GM04503 (cell line): ENCODE data around the gene TMIGD2.
"Not testable (repeated sequence)": the region's sequence is repeated elsewhere in the genome, so short reads cannot be mapped to it uniquely, and the experiment has no call there.

Experiments used
- DNase-seq: peaks from one replicate; pipeline ENCODE4 v3.0.0-alpha.2; 2012; ENCODE audit warnings: low read depth

TMIGD2 gene

DNA sequence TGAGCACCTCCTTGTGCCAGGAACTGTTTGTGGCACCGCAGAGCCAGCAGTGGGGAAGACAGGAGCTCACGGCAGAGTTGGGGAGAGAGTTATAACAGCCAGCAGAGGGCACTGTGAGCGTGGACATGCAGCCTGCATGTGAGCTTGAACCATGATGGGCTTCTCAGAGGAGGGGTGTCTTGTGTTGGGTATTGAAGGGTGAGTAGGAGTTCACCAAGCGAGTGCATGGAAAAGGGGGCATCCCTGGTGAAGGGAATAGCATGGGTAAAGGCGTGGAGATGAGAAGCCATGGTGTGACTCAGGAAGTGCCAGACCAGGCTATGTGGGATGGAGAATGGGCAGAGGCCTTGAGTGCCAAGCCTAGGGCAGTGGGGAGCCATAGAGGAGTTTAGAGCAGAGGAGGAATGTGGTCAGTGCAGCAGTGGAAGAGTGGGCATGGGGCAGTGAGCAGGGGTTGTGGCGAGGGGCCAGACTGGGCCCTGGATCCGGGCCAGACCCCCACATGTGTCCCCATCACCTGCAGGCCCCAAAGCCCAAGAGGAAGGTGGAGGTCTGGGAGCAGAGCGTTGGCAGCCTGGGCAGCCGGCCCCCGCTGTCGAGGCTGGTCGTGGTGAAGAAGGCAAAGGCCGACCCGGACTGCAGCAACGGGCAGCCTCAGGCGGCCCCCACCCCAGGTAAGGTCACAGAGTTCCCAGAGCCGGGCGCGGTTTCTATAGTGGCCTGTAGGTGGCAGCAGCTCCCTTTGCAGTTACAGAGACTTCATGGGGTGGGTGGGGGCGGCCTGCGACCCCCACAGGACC, 34.9 kb downstream of the TMIGD2 start:
- no peak for DNase-seq

DNA sequence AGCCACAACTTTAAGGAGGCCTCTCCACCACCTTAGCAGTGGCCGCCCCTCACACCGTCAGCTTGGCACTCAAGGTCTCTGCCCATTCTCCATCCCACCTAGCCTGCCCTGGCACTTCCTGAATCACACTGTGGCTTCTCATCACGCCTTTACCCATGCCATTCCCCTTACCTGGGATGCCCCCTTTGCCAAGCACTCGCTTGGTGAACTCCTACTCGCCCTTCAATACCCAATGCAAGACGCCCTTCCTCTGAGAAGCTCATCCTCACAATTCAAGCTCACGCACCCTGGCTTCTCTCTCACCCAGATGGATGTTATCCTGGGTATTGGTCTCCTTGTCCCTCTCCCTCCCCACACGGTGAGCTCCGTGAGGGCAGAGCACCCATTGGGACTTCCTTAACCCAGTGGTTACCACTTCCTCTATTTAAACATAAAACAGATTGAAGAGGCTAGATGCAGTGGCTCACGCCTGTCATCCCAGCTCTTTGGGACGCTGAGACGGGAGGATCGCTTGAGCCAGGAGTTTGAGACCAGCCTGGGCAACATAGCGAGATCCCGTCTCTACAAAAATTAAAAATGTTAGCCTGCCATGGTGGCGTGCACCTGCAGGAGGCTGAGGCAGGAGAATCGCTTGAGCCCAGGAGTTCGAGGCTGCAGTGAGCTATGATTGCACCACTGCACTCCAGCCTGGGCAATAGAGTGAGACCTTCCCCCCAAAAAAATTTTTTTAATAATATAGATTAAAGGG, 35.8 kb downstream of the TMIGD2 start:
- no peak for DNase-seq

DNA sequence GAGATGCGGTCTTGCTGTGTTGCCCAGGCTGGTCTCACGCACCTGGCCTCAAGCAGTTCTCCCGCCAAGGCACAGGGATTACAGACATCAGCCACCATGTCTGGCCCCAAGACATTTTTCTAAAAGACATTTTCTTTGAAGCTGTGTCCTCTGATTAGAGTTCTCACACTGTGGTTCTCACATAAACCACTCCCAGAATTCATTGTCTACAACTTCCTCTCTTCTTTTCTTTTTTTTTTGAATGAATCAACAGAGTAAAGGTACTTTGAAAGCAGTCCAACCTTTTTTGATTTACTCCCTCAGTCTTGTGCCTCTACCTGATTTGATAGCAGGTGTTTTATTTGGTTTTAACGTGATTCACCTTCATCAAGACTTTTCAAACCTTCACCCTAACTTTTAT, 37.4 kb downstream of the TMIGD2 start:
- DNase-seq: no peak

DNA sequence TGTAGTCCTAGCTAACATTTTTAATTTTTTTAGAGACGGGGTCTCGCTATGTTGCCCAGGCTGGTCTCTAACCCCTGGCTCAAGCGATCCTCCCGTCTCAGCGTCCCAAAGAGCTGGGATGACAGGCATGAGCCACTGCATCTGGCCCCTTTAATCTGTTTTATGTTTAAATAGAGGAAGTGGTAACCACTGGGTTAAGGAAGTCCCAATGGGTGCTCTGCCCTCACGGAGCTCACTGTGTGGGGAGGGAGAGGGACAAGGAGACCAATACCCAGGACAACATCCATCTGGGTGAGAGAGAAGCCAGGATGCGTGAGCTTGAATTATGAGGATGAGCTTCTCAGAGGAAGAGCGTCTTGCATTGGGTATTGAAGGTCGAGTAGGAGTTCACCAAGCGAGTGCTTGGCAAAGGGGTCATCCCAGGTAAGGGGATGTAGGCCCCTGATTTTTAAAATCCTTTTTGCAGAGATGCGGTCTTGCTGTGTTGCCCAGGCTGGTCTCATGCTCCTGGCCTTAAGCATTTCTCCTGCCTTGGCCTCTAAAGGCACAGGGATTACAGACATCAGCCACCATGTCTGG, 41.5 kb downstream of the TMIGD2 start:
- DNase-seq: no peak

DNA sequence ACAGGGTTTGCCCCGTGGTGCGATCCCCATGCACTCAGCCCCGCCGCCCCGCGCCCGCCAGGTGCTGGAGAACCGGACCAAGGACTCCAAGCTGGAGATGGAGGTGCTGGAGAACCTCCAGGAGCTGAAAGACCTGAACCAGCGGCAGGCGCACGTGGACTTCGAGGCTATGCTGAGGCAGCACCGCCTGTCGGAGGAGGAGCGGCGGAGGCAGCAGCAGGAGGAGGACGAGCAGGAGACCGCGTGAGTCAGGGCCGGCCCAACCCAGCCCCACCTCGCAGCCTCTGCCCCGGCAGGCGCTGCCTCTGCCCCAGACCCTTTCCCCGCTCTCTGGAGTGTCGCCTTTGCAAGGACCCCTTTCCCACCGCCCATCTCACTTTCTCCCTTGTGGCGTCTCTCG, 44.0 kb downstream of the TMIGD2 start:
- DNase-seq: no peak

DNA sequence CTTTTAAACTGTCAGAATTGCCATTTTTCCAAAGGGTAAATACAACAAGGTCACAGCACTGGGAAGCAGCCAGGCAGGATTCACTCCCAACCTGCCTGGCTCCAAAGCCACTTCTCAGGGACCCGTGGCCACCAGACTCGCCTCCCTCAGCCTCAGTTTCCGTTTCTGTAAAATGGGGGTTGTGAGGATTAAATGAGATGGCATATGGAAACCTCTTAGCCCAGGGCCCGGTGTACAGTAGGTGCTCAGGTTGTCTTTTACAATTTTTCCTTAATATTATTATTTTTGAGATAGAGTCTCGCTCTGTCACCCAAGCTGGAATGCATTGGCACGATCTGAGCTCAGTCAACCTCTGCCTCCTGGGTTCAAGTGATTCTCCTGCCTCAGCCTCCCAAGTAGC, 45.2 kb downstream of the TMIGD2 start:
- DNase-seq: no peak

DNA sequence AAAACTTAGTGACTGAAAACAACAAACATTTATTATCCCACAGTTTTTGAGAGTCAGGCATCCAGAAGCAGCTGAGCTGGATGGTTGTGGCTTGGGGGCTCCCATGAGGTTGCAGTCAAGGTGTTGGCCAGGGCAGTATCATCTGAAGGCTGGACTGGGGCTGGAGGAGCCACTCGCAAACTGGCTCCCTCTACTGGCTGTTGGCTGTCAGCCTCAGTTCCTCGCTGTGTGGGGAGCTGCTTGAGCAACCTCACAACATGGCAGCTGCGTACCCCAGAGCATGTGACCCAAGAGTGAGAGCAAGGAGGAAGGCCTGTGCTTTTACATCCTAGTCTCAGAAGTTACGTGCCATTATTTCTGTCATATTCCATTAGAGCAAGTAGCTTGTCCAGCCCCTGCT, 45.6 kb downstream of the TMIGD2 start:
- no peak for DNase-seq

DNA sequence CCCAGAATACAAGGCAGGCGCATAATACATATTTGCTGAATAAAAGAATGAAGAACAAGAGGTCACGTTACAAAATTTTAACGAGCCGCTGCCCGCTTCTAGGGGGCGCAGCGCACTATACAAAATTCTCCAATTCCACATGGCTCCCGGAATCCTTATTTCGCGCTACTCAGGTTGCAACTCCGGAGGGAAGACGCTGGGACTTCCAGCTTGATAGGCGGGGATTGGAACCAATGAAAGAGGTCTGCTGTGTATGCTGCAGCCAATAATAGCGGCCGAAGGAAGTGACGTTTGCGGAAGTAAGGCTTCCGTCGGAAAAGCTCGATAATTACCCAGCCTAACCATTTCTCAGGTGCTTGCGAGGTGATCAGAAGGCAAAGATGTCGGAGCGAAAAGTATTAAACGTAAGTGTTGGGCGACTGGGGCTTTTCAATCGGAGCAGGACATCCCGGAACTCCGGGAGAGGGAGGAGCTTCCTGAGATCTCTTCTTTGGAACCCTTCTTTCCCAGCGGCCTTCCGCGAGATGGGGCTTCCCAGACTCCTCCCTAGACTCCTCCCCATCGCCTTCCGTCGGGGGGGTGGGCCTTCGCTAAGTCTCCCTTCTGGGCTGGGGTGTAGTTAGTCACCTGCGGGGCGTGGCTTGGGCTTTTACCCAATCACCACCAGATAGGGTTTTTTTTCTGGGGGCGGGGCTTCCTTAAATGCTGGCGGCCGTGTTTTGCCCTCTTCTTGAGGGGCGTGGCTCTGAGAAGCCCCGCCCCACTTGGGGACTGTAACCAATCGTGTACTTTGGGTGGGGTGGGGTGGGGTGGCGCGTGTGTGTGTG, 55.2 kb downstream of the TMIGD2 start, which contains the start of gene YJU2:
Gene YJU2 (plus strand): TSS at position 314 of the 827 bp plus-strand sequence. CDS start 67 bp downstream, at position 381.
- DNase-seq: peak; percentile 93

DNA sequence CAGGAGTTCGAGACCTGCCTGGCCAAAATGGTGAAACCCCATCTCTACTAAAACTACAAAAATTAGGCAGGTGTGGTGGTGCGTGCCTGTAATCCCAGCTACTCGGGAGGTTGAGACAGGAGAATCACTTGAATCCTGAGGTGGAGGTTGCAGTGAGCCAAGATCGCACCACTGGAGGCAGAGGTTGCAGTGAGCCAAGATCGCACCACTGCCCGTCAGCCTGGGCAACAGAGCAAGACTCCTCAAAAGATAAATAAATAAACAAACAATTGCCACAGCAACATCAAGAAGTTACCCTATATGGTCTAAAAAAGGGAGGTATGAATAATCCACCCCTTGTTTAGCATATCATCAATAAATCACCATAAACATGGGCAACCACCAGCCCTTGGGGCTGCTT, 56.3 kb downstream of the TMIGD2 start:
- not testable (repeated sequence) for DNase-seq
